ENCODE results near the gene ATXN7L3.

ATXN7L3 gene

GRCh38 chr17:44188576-44189403 lies 10.9 kb downstream of the ATXN7L3 start:
- Histone ChIP-seq H3K9me3 (ENCODE audit: control insufficient read depth, low read length) (no peaks in the 10 kb centered on the region), H3K4me1 (ENCODE audit: control insufficient read depth, insufficient read depth, low read length, poor library complexity, severe bottlenecking) (peaks cover 26% of the 10 kb centered on the region), H3K27ac (ENCODE audit: insufficient read depth, low read length, poor library complexity, severe bottlenecking) (peak overlapping the region; percentile 25), H3K4me3 (ENCODE audit: insufficient read depth, low read depth, low read length, poor library complexity, severe bottlenecking) (no peak overlapping the region), H3K36me3 (ENCODE audit: control insufficient read depth, insufficient read depth, low read length) (peaks cover 36% of the 10 kb centered on the region), H3K27me3 (replicated peaks; ENCODE audit: control insufficient read depth, insufficient read depth, low read length, poor library complexity, severe bottlenecking) (no peaks in the 10 kb centered on the region)
- no peak for DNase-seq

GRCh38 chr17:44187131-44187899 lies 12.4 kb downstream of the ATXN7L3 start:
- peak in 2 of 3 donors; percentile 32 to 36 for DNase-seq
- H3K4me1 ChIP-seq (ENCODE audit: control insufficient read depth, insufficient read depth, low read length, poor library complexity, severe bottlenecking) = peaks cover 26% of the 10 kb centered on the region
- peak overlapping the region; percentile 97 for H3K4me3 ChIP-seq (ENCODE audit: insufficient read depth, low read depth, low read length, poor library complexity, severe bottlenecking)
- peak overlapping the region; percentile 99 for H3K27ac ChIP-seq (ENCODE audit: insufficient read depth, low read length, poor library complexity, severe bottlenecking)
- H3K36me3 ChIP-seq (ENCODE audit: control insufficient read depth, insufficient read depth, low read length) = peaks cover 30% of the 10 kb centered on the region
- no peaks in the 10 kb centered on the region for H3K9me3 ChIP-seq (ENCODE audit: control insufficient read depth, low read length)
- H3K27me3 ChIP-seq (replicated peaks; ENCODE audit: control insufficient read depth, insufficient read depth, low read length, poor library complexity, severe bottlenecking) = no peaks in the 10 kb centered on the region

- H3K4me3 ChIP-seq (ENCODE audit: insufficient read depth, low read depth, low read length, poor library complexity, severe bottlenecking) = peak within 1 kb of the TSS; percentile 97
- peak within 1 kb of the TSS; percentile 99 for H3K27ac ChIP-seq (ENCODE audit: insufficient read depth, low read length, poor library complexity, severe bottlenecking)
- no peaks in the 10 kb centered on the region for H3K9me3 ChIP-seq (ENCODE audit: control insufficient read depth, low read length)
- peaks cover 34% of the 10 kb centered on the region for H3K36me3 ChIP-seq (ENCODE audit: control insufficient read depth, insufficient read depth, low read length)
- H3K4me1 ChIP-seq (ENCODE audit: control insufficient read depth, insufficient read depth, low read length, poor library complexity, severe bottlenecking) = peaks cover 26% of the 10 kb centered on the region
- H3K27me3 ChIP-seq (replicated peaks; ENCODE audit: control insufficient read depth, insufficient read depth, low read length, poor library complexity, severe bottlenecking) = no peaks in the 10 kb centered on the region
- peak; percentile 99 for DNase-seq
These were observed 13.2 kb downstream of the ATXN7L3 start, which contains the start of gene TMUB2 for GRCh38 chr17:44186307-44187130. TMUB2 (plus strand) TSS chr17:44186972; CDS start chr17:44187709, 737 bp downstream.

GRCh38 chr17:44184212-44184810 lies 15.4 kb downstream of the ATXN7L3 start:
- no peaks in the 10 kb centered on the region for H3K27me3 ChIP-seq (replicated peaks; ENCODE audit: control insufficient read depth, insufficient read depth, low read length, poor library complexity, severe bottlenecking)
- peaks cover 21% of the 10 kb centered on the region for H3K36me3 ChIP-seq (ENCODE audit: control insufficient read depth, insufficient read depth, low read length)
- no peaks in the 10 kb centered on the region for H3K9me3 ChIP-seq (ENCODE audit: control insufficient read depth, low read length)
- H3K4me1 ChIP-seq (ENCODE audit: control insufficient read depth, insufficient read depth, low read length, poor library complexity, severe bottlenecking) = peaks cover 26% of the 10 kb centered on the region
- no peak for DNase-seq
- H3K4me3 ChIP-seq (ENCODE audit: insufficient read depth, low read depth, low read length, poor library complexity, severe bottlenecking) = no peak overlapping the region
- no peak overlapping the region for H3K27ac ChIP-seq (ENCODE audit: insufficient read depth, low read length, poor library complexity, severe bottlenecking)

GRCh38 chr17:44183024-44183423 lies 16.7 kb downstream of the ATXN7L3 start:
- DNase-seq = no peak
- H3K27me3 ChIP-seq (replicated peaks; ENCODE audit: control insufficient read depth, insufficient read depth, low read length, poor library complexity, severe bottlenecking) = no peaks in the 10 kb centered on the region
- peaks cover 20% of the 10 kb centered on the region for H3K4me1 ChIP-seq (ENCODE audit: control insufficient read depth, insufficient read depth, low read length, poor library complexity, severe bottlenecking)
- no peaks in the 10 kb centered on the region for H3K9me3 ChIP-seq (ENCODE audit: control insufficient read depth, low read length)
- H3K4me3 ChIP-seq (ENCODE audit: insufficient read depth, low read depth, low read length, poor library complexity, severe bottlenecking) = no peak overlapping the region
- peaks cover 27% of the 10 kb centered on the region for H3K36me3 ChIP-seq (ENCODE audit: control insufficient read depth, insufficient read depth, low read length)
- H3K27ac ChIP-seq (ENCODE audit: insufficient read depth, low read length, poor library complexity, severe bottlenecking) = no peak overlapping the region

GRCh38 chr17:44178133-44178532 lies 21.6 kb downstream of the ATXN7L3 start:
- H3K27me3 ChIP-seq (replicated peaks; ENCODE audit: control insufficient read depth, insufficient read depth, low read length, poor library complexity, severe bottlenecking) = no peaks in the 10 kb centered on the region
- H3K27ac ChIP-seq (ENCODE audit: insufficient read depth, low read length, poor library complexity, severe bottlenecking) = no peak overlapping the region
- H3K4me3 ChIP-seq (ENCODE audit: insufficient read depth, low read depth, low read length, poor library complexity, severe bottlenecking) = no peak overlapping the region
- peaks cover 31% of the 10 kb centered on the region for H3K36me3 ChIP-seq (ENCODE audit: control insufficient read depth, insufficient read depth, low read length)
- DNase-seq = no peak
- no peaks in the 10 kb centered on the region for H3K4me1 ChIP-seq (ENCODE audit: control insufficient read depth, insufficient read depth, low read length, poor library complexity, severe bottlenecking)
- H3K9me3 ChIP-seq (ENCODE audit: control insufficient read depth, low read length) = no peaks in the 10 kb centered on the region

GRCh38 chr17:44177640-44178039 lies 22.0 kb downstream of the ATXN7L3 start:
- Histone ChIP-seq H3K9me3 (ENCODE audit: control insufficient read depth, low read length) (no peaks in the 10 kb centered on the region), H3K27ac (ENCODE audit: insufficient read depth, low read length, poor library complexity, severe bottlenecking) (no peak overlapping the region), H3K4me3 (ENCODE audit: insufficient read depth, low read depth, low read length, poor library complexity, severe bottlenecking) (no peak overlapping the region), H3K4me1 (ENCODE audit: control insufficient read depth, insufficient read depth, low read length, poor library complexity, severe bottlenecking) (no peaks in the 10 kb centered on the region), H3K27me3 (replicated peaks; ENCODE audit: control insufficient read depth, insufficient read depth, low read length, poor library complexity, severe bottlenecking) (no peaks in the 10 kb centered on the region), H3K36me3 (ENCODE audit: control insufficient read depth, insufficient read depth, low read length) (peaks cover 27% of the 10 kb centered on the region)
- no peak for DNase-seq

GRCh38 chr17:44176671-44177501 lies 22.8 kb downstream of the ATXN7L3 start:
- Histone ChIP-seq H3K27ac (ENCODE audit: insufficient read depth, low read length, poor library complexity, severe bottlenecking) (no peak overlapping the region), H3K36me3 (ENCODE audit: control insufficient read depth, insufficient read depth, low read length) (peaks cover 20% of the 10 kb centered on the region), H3K27me3 (replicated peaks; ENCODE audit: control insufficient read depth, insufficient read depth, low read length, poor library complexity, severe bottlenecking) (no peaks in the 10 kb centered on the region), H3K4me1 (ENCODE audit: control insufficient read depth, insufficient read depth, low read length, poor library complexity, severe bottlenecking) (no peaks in the 10 kb centered on the region), H3K4me3 (ENCODE audit: insufficient read depth, low read depth, low read length, poor library complexity, severe bottlenecking) (no peak overlapping the region), H3K9me3 (ENCODE audit: control insufficient read depth, low read length) (no peaks in the 10 kb centered on the region)
- DNase-seq = no peak

GRCh38 chr17:44176257-44176656 lies 23.4 kb downstream of the ATXN7L3 start:
- Histone ChIP-seq H3K9me3 (ENCODE audit: control insufficient read depth, low read length) (no peaks in the 10 kb centered on the region), H3K27ac (ENCODE audit: insufficient read depth, low read length, poor library complexity, severe bottlenecking) (no peak overlapping the region), H3K4me3 (ENCODE audit: insufficient read depth, low read depth, low read length, poor library complexity, severe bottlenecking) (no peak overlapping the region), H3K27me3 (replicated peaks; ENCODE audit: control insufficient read depth, insufficient read depth, low read length, poor library complexity, severe bottlenecking) (no peaks in the 10 kb centered on the region), H3K4me1 (ENCODE audit: control insufficient read depth, insufficient read depth, low read length, poor library complexity, severe bottlenecking) (no peaks in the 10 kb centered on the region), H3K36me3 (ENCODE audit: control insufficient read depth, insufficient read depth, low read length) (peaks cover 15% of the 10 kb centered on the region)
- DNase-seq = no peak
